HUES48 (cell line): ENCODE data around the gene NREP.
A peak's percentile ranks its signal among the peaks of the same experiment; 100 is the strongest.

ENCODE experiments used
- H3K27ac ChIP-seq: one replicate; pipeline ENCODE4 v1.7.0; 2013; ENCODE audit warnings: low read depth, low read length, inconsistent platforms
- H3K27me3 ChIP-seq: 2 replicates; pipeline ENCODE4 v1.6.1; 2013; ENCODE audit warnings: mild to moderate bottlenecking, low read length; ENCODE audit not compliant: control insufficient read depth, insufficient read depth
- H3K36me3 ChIP-seq: 2 replicates; pipeline ENCODE4 v1.6.1; 2013; ENCODE audit warnings: low read length; ENCODE audit not compliant: control insufficient read depth, insufficient read depth
- H3K4me1 ChIP-seq: 2 replicates; pipeline ENCODE4 v1.6.1; 2013; ENCODE audit warnings: mild to moderate bottlenecking, low read length; ENCODE audit not compliant: control insufficient read depth, insufficient read depth
- H3K4me3 ChIP-seq: 2 replicates; pipeline ENCODE4 v1.5.1; 2013; ENCODE audit warnings: mild to moderate bottlenecking, low read depth, low read length
- H3K9ac ChIP-seq: 2 replicates; pipeline ENCODE4 v1.6.1; 2013; ENCODE audit warnings: mild to moderate bottlenecking, low read depth, low read length, moderate library complexity
- H3K9me3 ChIP-seq: 2 replicates; pipeline ENCODE4 v1.6.1; 2013; ENCODE audit warnings: low read length; ENCODE audit not compliant: control insufficient read depth, insufficient read depth

The NREP gene, protein sequence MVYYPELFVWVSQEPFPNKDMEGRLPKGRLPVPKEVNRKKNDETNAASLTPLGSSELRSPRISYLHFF

GRCh38 chr5:111756581-111757354, at the start of gene NREP:
Gene NREP (minus strand): TSS chr5:111757194. CDS start chr5:111755772, 1,422 bp downstream.
- Histone ChIP-seq H3K36me3 (peaks cover 30% of the 10 kb centered on the region), H3K4me1 (peaks cover 40% of the 10 kb centered on the region)

DNA sequence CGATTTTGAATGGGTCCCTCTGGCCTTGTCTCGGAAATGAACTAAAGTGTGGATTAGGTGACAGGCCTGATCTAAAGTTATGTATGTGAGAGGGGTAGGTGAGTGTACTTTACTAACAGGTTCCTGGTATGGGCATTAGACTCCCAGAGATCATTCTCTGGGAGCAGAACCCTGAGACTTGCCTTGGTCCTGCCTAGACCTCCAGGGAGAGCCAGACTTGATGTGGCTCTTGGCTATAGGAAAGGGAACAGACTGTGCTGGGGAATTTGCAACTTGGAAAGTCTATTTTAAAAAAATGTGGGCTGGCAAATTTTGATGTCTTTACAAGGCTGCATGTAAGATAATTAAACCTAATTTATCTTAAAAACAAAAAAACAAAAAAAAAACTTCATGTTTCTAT, 49.8 kb upstream of the NREP start:
- Histone ChIP-seq H3K27me3 (no peaks in the 10 kb centered on the region), H3K4me3 (no peak overlapping the region), H3K27ac (no peak overlapping the region)

More at GRCh38 chr5:111756581-111757354, at the start of gene NREP:
- peak within 1 kb of the TSS; percentile 98 for H3K4me3 ChIP-seq
- peak within 1 kb of the TSS; percentile 99 for H3K9ac ChIP-seq
- H3K27me3 ChIP-seq = no peaks in the 10 kb centered on the region
- H3K9me3 ChIP-seq = no peaks in the 10 kb centered on the region
- H3K27ac ChIP-seq = peak within 1 kb of the TSS; percentile 99

DNA sequence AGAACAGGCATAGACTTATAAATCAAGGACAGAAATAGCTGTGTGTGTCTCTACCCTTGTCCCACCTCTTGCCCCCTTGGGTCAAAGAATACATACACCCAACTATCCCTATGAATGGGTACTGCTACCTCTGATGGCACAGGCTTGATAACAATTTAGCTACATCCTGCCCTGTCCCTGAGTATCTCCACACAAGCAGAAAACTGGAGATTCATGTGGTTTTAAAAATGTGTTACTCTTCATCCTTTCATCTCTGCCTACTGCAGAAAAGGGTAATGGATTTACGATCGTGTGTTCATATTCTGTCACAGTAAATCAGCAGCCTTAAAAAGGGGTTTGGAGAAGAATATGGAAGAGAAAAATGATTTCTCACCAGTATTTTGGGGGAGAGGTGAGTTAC, 49.2 kb upstream of the NREP start:
- no peaks in the 10 kb centered on the region for H3K27me3 ChIP-seq
- H3K9ac ChIP-seq = no peak overlapping the region
- H3K4me3 ChIP-seq = no peak overlapping the region
- no peak overlapping the region for H3K27ac ChIP-seq
- H3K9me3 ChIP-seq = no peaks in the 10 kb centered on the region
- H3K36me3 ChIP-seq = no peaks in the 10 kb centered on the region
- H3K4me1 ChIP-seq = peaks cover 14% of the 10 kb centered on the region

More for the DNA sequence above, 49.8 kb upstream of the NREP start:
- H3K36me3 ChIP-seq = no peaks in the 10 kb centered on the region
- no peak overlapping the region for H3K9ac ChIP-seq
- H3K9me3 ChIP-seq = no peaks in the 10 kb centered on the region
- H3K4me1 ChIP-seq = peaks cover 8% of the 10 kb centered on the region

- H3K4me1 ChIP-seq = peaks cover 24% of the 10 kb centered on the region
- no peak overlapping the region for H3K9ac ChIP-seq
- H3K4me3 ChIP-seq = no peak overlapping the region
- H3K9me3 ChIP-seq = no peaks in the 10 kb centered on the region
- H3K27me3 ChIP-seq = no peaks in the 10 kb centered on the region
- no peak overlapping the region for H3K27ac ChIP-seq
- no peaks in the 10 kb centered on the region for H3K36me3 ChIP-seq
Measured at GRCh38 chr5:111805071-111805470, 48.1 kb upstream of the NREP start.

- no peaks in the 10 kb centered on the region for H3K36me3 ChIP-seq
- H3K9ac ChIP-seq = no peak overlapping the region; the same call in 1 of the 2 replicates
- H3K4me1 ChIP-seq = peaks cover 24% of the 10 kb centered on the region
- no peaks in the 10 kb centered on the region for H3K9me3 ChIP-seq
- H3K27ac ChIP-seq = no peak overlapping the region
- no peak overlapping the region for H3K4me3 ChIP-seq
- no peaks in the 10 kb centered on the region for H3K27me3 ChIP-seq
Measured at GRCh38 chr5:111800351-111800750, 43.4 kb upstream of the NREP start.

- Histone ChIP-seq H3K36me3 (no peaks in the 10 kb centered on the region), H3K9ac (no peak overlapping the region), H3K9me3 (0 out of 2 replicates have a peak, but pooled peaks cover 6% of the 10 kb centered on the region), H3K4me1 (no peaks in the 10 kb centered on the region; the same call in 1 of the 2 replicates), H3K4me3 (no peak overlapping the region), H3K27me3 (no peaks in the 10 kb centered on the region), H3K27ac (no peak overlapping the region)
Measured at GRCh38 chr5:111795142-111795541, 38.1 kb upstream of the NREP start.

- Histone ChIP-seq H3K4me1 (no peaks in the 10 kb centered on the region), H3K4me3 (no peak overlapping the region)
Measured at GRCh38 chr5:111792471-111793058, 35.6 kb upstream of the NREP start.

DNA sequence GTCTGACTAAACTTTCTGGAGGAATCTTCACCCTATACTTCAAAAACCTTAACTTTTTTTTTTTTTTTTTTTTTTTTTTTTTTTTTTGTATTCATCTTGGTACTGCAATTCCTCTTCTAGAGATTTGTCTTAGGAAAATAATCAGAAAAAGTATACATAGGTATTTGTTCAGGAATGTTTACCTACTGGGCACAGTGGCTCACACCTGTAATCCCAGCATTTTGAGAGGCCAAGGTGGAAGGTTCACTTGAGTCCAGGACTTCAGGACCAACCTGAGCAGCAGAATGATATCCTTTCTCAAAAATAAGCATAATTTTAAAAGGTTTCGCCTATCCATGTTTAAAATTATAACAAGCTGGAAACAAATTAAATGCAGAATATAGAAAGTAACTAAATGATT, 33.3 kb upstream of the NREP start:
- no peaks in the 10 kb centered on the region for H3K36me3 ChIP-seq
- H3K27me3 ChIP-seq = no peaks in the 10 kb centered on the region
- no peak overlapping the region for H3K4me3 ChIP-seq
- H3K9me3 ChIP-seq = 0 out of 2 replicates have a peak, but pooled peaks cover 6% of the 10 kb centered on the region
- H3K9ac ChIP-seq = no peak overlapping the region
- no peak overlapping the region for H3K27ac ChIP-seq
- H3K4me1 ChIP-seq = no peaks in the 10 kb centered on the region

More at GRCh38 chr5:111792471-111793058, 35.6 kb upstream of the NREP start:
- Histone ChIP-seq H3K36me3 (no peaks in the 10 kb centered on the region), H3K9ac (no peak overlapping the region), H3K9me3 (0 out of 2 replicates have a peak, but pooled peaks cover 6% of the 10 kb centered on the region), H3K27ac (no peak overlapping the region), H3K27me3 (no peaks in the 10 kb centered on the region)

GRCh38 chr5:111787006-111787405, 30.0 kb upstream of the NREP start:
- Histone ChIP-seq H3K27me3 (no peaks in the 10 kb centered on the region), H3K36me3 (no peaks in the 10 kb centered on the region), H3K9me3 (no peaks in the 10 kb centered on the region), H3K4me3 (no peak overlapping the region), H3K4me1 (peaks cover 7% of the 10 kb centered on the region; the same call in 1 of the 2 replicates), H3K27ac (no peak overlapping the region), H3K9ac (no peak overlapping the region)

DNA sequence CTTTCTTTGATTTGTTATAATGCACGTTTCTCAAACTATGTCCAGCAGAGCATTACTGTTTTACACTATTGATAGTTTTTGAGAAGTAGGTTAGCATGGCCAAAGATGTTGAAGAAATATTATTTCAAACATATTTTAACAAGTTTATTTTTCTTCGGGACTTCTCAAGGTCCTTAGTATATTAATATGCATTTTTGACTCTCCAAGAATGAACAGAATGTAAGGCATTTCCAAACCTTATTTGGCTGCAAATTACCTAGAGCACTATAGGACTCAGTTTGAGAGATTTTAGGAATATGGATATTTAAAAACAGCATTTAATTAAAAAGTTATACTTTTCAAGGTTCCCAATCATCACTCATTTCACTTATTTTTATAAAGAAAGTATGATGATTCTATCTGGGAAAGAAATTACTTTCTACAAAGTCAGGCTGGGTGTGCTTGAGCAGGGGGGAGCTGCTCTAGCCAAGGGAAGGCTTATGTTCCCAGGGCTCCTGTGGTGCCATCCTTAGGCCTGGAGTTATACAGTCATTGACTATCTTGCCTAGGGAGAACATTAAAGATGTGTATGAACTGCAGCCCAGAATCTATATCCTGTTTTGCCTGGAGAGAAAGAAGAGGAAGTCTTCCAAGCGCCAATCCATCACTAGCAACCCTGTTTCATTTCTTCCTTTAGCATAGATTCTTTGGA, 27.6 kb upstream of the NREP start:
- Histone ChIP-seq H3K27ac (no peak overlapping the region), H3K9me3 (no peaks in the 10 kb centered on the region), H3K4me1 (peaks cover 15% of the 10 kb centered on the region; the same call in 1 of the 2 replicates), H3K9ac (no peak overlapping the region), H3K27me3 (no peaks in the 10 kb centered on the region), H3K36me3 (no peaks in the 10 kb centered on the region), H3K4me3 (no peak overlapping the region)
